Neuron (in vitro differentiated cells): Measurements from ENCODE around the gene PHF10.

Experiments used
- H2AFZ ChIP-seq: one replicate; pipeline ENCODE4 v1.6.1; 2013; ENCODE audit warnings: low read depth, mild to moderate bottlenecking, inconsistent platforms, low read length, moderate library complexity
- H3K27me3 ChIP-seq: one replicate; pipeline ENCODE4 v1.6.1; 2013; ENCODE audit warnings: low read length; ENCODE audit not compliant: insufficient read depth
- H3K36me3 ChIP-seq: one replicate; pipeline ENCODE4 v1.6.1; 2013; ENCODE audit warnings: low read length; ENCODE audit not compliant: insufficient read depth
- H3K4me1 ChIP-seq: one replicate; pipeline ENCODE4 v1.6.1; 2013; ENCODE audit warnings: low read length; ENCODE audit not compliant: insufficient read depth
- H3K4me3 ChIP-seq: 2 replicates; pipeline ENCODE4 v1.5.1; 2013; ENCODE audit warnings: mild to moderate bottlenecking, low read length, moderate library complexity
- H3K9me3 ChIP-seq: one replicate; pipeline ENCODE4 v1.6.1; 2013; ENCODE audit warnings: low read length

PHF10 gene

GRCh38 chr6:169663468-169663867, 60.8 kb downstream of the PHF10 start:
- peaks cover 67% of the 10 kb centered on the region for H3K36me3 ChIP-seq
- H3K9me3 ChIP-seq, result peaks cover 2% of the 10 kb centered on the region
- H3K4me3 ChIP-seq, result no peak overlapping the region
- H3K4me1 ChIP-seq, result no peaks in the 10 kb centered on the region
- no peaks in the 10 kb centered on the region for H3K27me3 ChIP-seq
- H2AFZ ChIP-seq, result no peak overlapping the region

GRCh38 chr6:169661391-169661756, 62.9 kb downstream of the PHF10 start:
- H2AFZ ChIP-seq, result no peak overlapping the region
- H3K9me3 ChIP-seq, result no peaks in the 10 kb centered on the region
- no peak overlapping the region for H3K4me3 ChIP-seq
- no peaks in the 10 kb centered on the region for H3K27me3 ChIP-seq
- peaks cover 11% of the 10 kb centered on the region for H3K4me1 ChIP-seq
- H3K36me3 ChIP-seq, result peaks cover 56% of the 10 kb centered on the region

- Histone ChIP-seq H3K9me3 (no peaks in the 10 kb centered on the region), H3K4me1 (peaks cover 12% of the 10 kb centered on the region), H3K4me3 (no peak overlapping the region), H3K36me3 (peaks cover 57% of the 10 kb centered on the region), H3K27me3 (no peaks in the 10 kb centered on the region), H2AFZ (no peak overlapping the region)
Observed at GRCh38 chr6:169660751-169661390, 63.4 kb downstream of the PHF10 start.

GRCh38 chr6:169659820-169660610, 64.3 kb downstream of the PHF10 start:
- Histone ChIP-seq H3K27me3 (no peaks in the 10 kb centered on the region), H3K36me3 (peaks cover 58% of the 10 kb centered on the region), H3K4me3 (no peak overlapping the region), H3K4me1 (peaks cover 12% of the 10 kb centered on the region), H2AFZ (no peak overlapping the region), H3K9me3 (peaks cover 1% of the 10 kb centered on the region)

GRCh38 chr6:169657284-169657610, 67.1 kb downstream of the PHF10 start:
- peaks cover 43% of the 10 kb centered on the region for H3K36me3 ChIP-seq
- H2AFZ ChIP-seq, result no peak overlapping the region
- peaks cover 12% of the 10 kb centered on the region for H3K4me1 ChIP-seq
- no peak overlapping the region for H3K4me3 ChIP-seq
- no peaks in the 10 kb centered on the region for H3K27me3 ChIP-seq
- peaks cover 4% of the 10 kb centered on the region for H3K9me3 ChIP-seq

GRCh38 chr6:169656546-169657283, 67.6 kb downstream of the PHF10 start:
- Histone ChIP-seq H3K36me3 (peaks cover 43% of the 10 kb centered on the region), H3K27me3 (no peaks in the 10 kb centered on the region)

GRCh38 chr6:169654598-169655391, 69.5 kb downstream of the PHF10 start:
- H3K4me1 ChIP-seq, result peaks cover 12% of the 10 kb centered on the region
- H3K27me3 ChIP-seq, result no peaks in the 10 kb centered on the region
- no peak overlapping the region for H2AFZ ChIP-seq
- no peak overlapping the region for H3K4me3 ChIP-seq
- H3K9me3 ChIP-seq, result peaks cover 4% of the 10 kb centered on the region
- H3K36me3 ChIP-seq, result peaks cover 29% of the 10 kb centered on the region

More at GRCh38 chr6:169656546-169657283, 67.6 kb downstream of the PHF10 start:
- Histone ChIP-seq H2AFZ (no peak overlapping the region), H3K9me3 (peaks cover 4% of the 10 kb centered on the region), H3K4me3 (no peak overlapping the region), H3K4me1 (peaks cover 12% of the 10 kb centered on the region)
